HepG2 (cell line): Measurements from ENCODE around the gene LRTM2. TPM values are rescaled to one million over a fixed set of nuclear protein-coding genes. Genes with fewer than 3 reads are reported as not detected.

Experiments
- ATAC-seq: fragments of 200-7000 bp; cut with Tn5 transposase; 3 replicates; pipeline ENCODE4 v1.9.1; 2020; ENCODE audit warnings: mild to moderate bottlenecking, moderate library complexity
- BruUV-seq: library from RNA; stranded (reverse); fragments of 400-500 nt; replicated peaks from 2 replicates; lab custom pipeline; 2021; lab: Mats Ljungman, UMichigan
- CTCF ChIA-PET: fragments of 300-600 bp; formaldehyde crosslinking; extraction: SDS; loops from one replicate; lab custom pipeline; 2021; ENCODE audit warnings: low total read pairs, inconsistent platforms, low intra/inter-chr PET ratio; lab: Yijun Ruan, JAX
- POLR2A ChIA-PET: fragments of 350-600 bp; sonication (Branson Sonifier 250); formaldehyde crosslinking; loops from one replicate; lab custom pipeline; 2020; ENCODE audit warnings: antibody characterized with exemption, inconsistent platforms; lab: Yijun Ruan, JAX
- DNase-seq: peaks from one replicate; pipeline ENCODE4 v3.0.0-alpha.2; 2015; ENCODE audit warnings: low spot score
- FAIRE-seq: peaks from 3 replicates; lab custom pipeline; 2011; peaks lifted over from hg19 to GRCh38; lab: Jason Lieb, UNC
- H2AFZ ChIP-seq: one replicate; pipeline ENCODE4 v1.6.1; 2011; ENCODE audit warnings: low read length, inconsistent platforms
- H3K27ac ChIP-seq: fragments of 300-600 bp; 3 replicates; pipeline ENCODE4 v1.8.0; 2011; ENCODE audit warnings: mixed run types, mild to moderate bottlenecking, mixed read lengths, low read length, inconsistent platforms; ENCODE audit not compliant: insufficient read depth; ENCODE audit errors: extremely low read length
- H3K27me3 ChIP-seq, 2 experiments: fragments of 200-600 bp in 1 of 2; 2 replicates in 1 of 2; 3 replicates in 1 of 2; pipeline versions ENCODE4 v1.6.0 to v1.8.0; 2011; ENCODE audit warnings: low read length in 2 of 2, mild to moderate bottlenecking in 2 of 2, moderate library complexity in 2 of 2, inconsistent platforms in 1 of 2; ENCODE audit not compliant: insufficient read depth in 2 of 2, control insufficient read depth in 1 of 2
- H3K36me3 ChIP-seq, 2 experiments: fragments of 200-600 bp in 1 of 2; replicated peaks in 1 of 2; 2 replicates in 1 of 2; 3 replicates in 1 of 2; pipeline versions ENCODE4 v1.5.1 to v1.8.0; 2011; ENCODE audit warnings: low read length in 2 of 2, inconsistent platforms in 1 of 2; ENCODE audit not compliant: insufficient read depth in 2 of 2, control insufficient read depth in 1 of 2
- H3K4me1 ChIP-seq: 2 replicates; pipeline ENCODE4 v1.5.1; 2012; ENCODE audit warnings: low read length, inconsistent platforms; ENCODE audit not compliant: insufficient read depth
- H3K4me2 ChIP-seq: 2 replicates; pipeline ENCODE4 v1.6.0; 2011; ENCODE audit warnings: low read depth, low read length, inconsistent platforms
- H3K4me3 ChIP-seq, 3 experiments: fragments of 200-600 bp in 1 of 3; sonication (generic), shearing (Covaris generic) in 1 of 3; replicated peaks in 1 of 3; 2 replicates each; pipeline ENCODE4 v1.5.1; 2011 to 2016; ENCODE audit warnings: low read length in 3 of 3, inconsistent platforms in 2 of 3, low read depth in 2 of 3, mild to moderate bottlenecking in 2 of 3, control low read depth in 1 of 3, mixed read lengths in 1 of 3; ENCODE audit not compliant: insufficient read depth in 1 of 3
- H3K79me2 ChIP-seq: one replicate; pipeline ENCODE4 v1.6.1; 2011; ENCODE audit warnings: low read length, inconsistent platforms; ENCODE audit not compliant: insufficient read depth
- H3K9ac ChIP-seq: 2 replicates; pipeline ENCODE4 v1.6.0; 2011; ENCODE audit warnings: mild to moderate bottlenecking, low read depth, low read length, inconsistent platforms; ENCODE audit not compliant: insufficient read depth
- H3K9me3 ChIP-seq: 2 replicates; pipeline ENCODE4 v1.5.1; 2012; ENCODE audit warnings: mild to moderate bottlenecking, low read length
- H4K20me1 ChIP-seq: 2 replicates; pipeline ENCODE4 v1.6.0; 2011; ENCODE audit warnings: inconsistent platforms, mild to moderate bottlenecking, low read length, moderate library complexity; ENCODE audit not compliant: insufficient read depth
- MXD3 ChIP-seq: IDR thresholded peaks from 2 replicates; pipeline ENCODE4 v1.6.1; 2016; ENCODE audit warnings: mild to moderate bottlenecking, missing biosample characterization, missing genetic modification reagents
- NCOA1 ChIP-seq: sonication (generic); formaldehyde crosslinking; IDR thresholded peaks from 2 replicates; pipeline ENCODE4 v1.9.0; 2021; ENCODE audit warnings: missing genetic modification reagents
- TBX3 ChIP-seq: fragments of 450-650 bp; IDR thresholded peaks from 2 replicates; pipeline ENCODE4 v1.6.1; 2017; ENCODE audit warnings: antibody characterized with exemption, mild to moderate bottlenecking, inconsistent platforms, borderline replicate concordance
- TOE1 ChIP-seq: sonication (generic); formaldehyde crosslinking; IDR thresholded peaks from 2 replicates; pipeline ENCODE4 v1.4.0; 2020; ENCODE audit warnings: mild to moderate bottlenecking, missing genetic modification reagents
- ZNF296 ChIP-seq: sonication (generic); formaldehyde crosslinking; conservative IDR thresholded peaks from 2 replicates; pipeline ENCODE4 v1.5.0; 2020; ENCODE audit warnings: mild to moderate bottlenecking, missing genetic modification reagents
- ZNF318 ChIP-seq: sonication (generic); formaldehyde crosslinking; IDR thresholded peaks from 2 replicates; pipeline ENCODE4 v1.4.0; 2020; ENCODE audit warnings: mild to moderate bottlenecking, missing genetic modification reagents
- ZNF329 ChIP-seq: sonication (generic); formaldehyde crosslinking; IDR thresholded peaks from 2 replicates; pipeline ENCODE4 v1.9.0; 2021; ENCODE audit warnings: low read depth, mild to moderate bottlenecking, missing genetic modification reagents
- ZNF878 ChIP-seq: sonication (generic); formaldehyde crosslinking; IDR thresholded peaks from 2 replicates; pipeline ENCODE4 v1.8.1; 2023; ENCODE audit warnings: mild to moderate bottlenecking, missing genetic modification reagents, moderate library complexity
- WGBS: methylation state at CpG from one replicate; pipeline ENCODE4 v1.1.6; 2017; ENCODE audit warnings: low lambda C conversion rate; 5-methylcytosine and 5-hydroxymethylcytosine counted together
- in situ Hi-C: cut with HindIII; loops from 2 replicates; pipeline ENCODE4 v1.10.0; 2017; ENCODE audit warnings: low pct_unique_long_range_greater_than_20kb; ENCODE audit not compliant: extremely low pct_ligation_motif_present
- intact Hi-C: fragments of 100-400 bp; cut with micrococcal nuclease; formaldehyde crosslinking; loops from one replicate; pipeline ENCODE4 v1.10.0; 2022; ENCODE audit not compliant: unreplicated experiment
- polyA plus RNA-seq, 8 experiments: library from polyadenylated mRNA; depleted of rRNA in 3 of 8; stranded (reverse) in 7 of 8; unstranded in 1 of 8; fragments of >200 nt; fragmentation: Illumina TruSeq in 4 of 8; extraction: Trizol in 4 of 8; gene quantifications; 2 replicates each; pipeline versions ENCODE4 v1.2.1 to v1.2.3, GENCODE V29; 2011 to 2016; ENCODE audit warnings: low read depth in 4 of 8, missing spikeins in 1 of 8, mixed read lengths in 1 of 8; ENCODE audit not compliant: insufficient read depth in 1 of 8
- total RNA-seq, 5 experiments: library from RNA; depleted of rRNA; stranded (reverse); fragments of >200 nt; fragmentation: Illumina TruSeq; extraction: Trizol; gene quantifications; 2 replicates each; pipeline ENCODE4 v1.2.3, GENCODE V29; 2016; ENCODE audit warnings: low read depth in 1 of 5
- TF ChIP-seq, protein P1 (sequence below): sonication (generic); formaldehyde crosslinking; IDR thresholded peaks from 2 replicates; pipeline ENCODE4 v1.4.0; 2020; ENCODE audit warnings: missing genetic modification reagents, mild to moderate bottlenecking, borderline replicate concordance

The LRTM2 gene
- total and polyA plus RNA-seq, 2 of the 13 experiments (the other 11 are each of a cell fraction or from before 2014, with no cell fraction given), result 0.09 TPM; not detected in 1

DNA sequence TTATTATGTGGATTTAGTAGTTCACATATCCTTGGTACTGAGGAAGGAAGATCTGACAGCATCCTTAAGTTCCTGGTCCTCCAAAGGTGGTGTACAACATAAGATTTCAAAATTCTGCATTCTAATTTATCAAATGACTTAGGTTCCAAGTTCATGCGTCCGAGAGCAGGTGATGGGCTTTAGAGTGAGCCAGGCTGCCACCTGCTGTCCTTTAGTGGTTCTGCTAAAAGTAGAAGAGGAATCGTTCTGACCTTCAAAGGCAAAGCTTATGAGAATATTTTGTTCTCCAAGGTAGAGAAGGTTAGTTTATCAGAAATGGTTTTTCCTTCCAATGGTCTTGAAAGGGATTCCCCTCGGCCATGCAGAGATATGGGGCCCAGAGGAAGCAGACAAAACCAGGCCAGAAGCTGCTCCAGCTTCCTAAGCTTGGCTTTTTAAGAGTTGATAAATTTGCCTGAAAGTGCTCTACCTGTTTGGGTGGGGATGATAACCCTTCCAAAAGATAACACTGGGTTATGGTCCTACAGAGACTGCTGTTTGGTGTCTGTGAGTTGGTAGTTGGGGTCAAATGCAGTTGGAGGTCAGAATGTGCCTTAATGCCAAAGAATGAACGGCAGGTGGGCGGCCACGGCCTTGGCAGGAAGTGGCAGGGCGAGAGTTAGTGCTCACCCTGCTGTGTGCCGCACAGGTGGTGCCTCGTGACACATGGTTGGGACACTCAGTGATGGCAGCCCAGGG, 29.1 kb upstream of the LRTM2 start:
- H3K9ac ChIP-seq, result no peak overlapping the region
- FAIRE-seq (peak; percentile 96), DNase-seq (peak; percentile 63), ATAC-seq (peak; percentile 33)
- CTCF ChIA-PET, result interaction anchor here (0.7 to 3.2 kb wide), 6 partner anchors 81 to 157 kb away, joined by 3 to 47 read pairs (median 6); no protein-coding TSS in a partner anchor
- H3K4me1 ChIP-seq, result peaks cover 19% of the 10 kb centered on the region; the same call in 1 of the 2 replicates
- no peak overlapping the region for H3K4me2 ChIP-seq
- no peaks in the 10 kb centered on the region for H3K9me3 ChIP-seq
- 50% methylated on average over 7 of the region's 10 CpGs for WGBS
- H3K79me2 ChIP-seq, result no peaks in the 10 kb centered on the region
- no peaks in the 10 kb centered on the region for H4K20me1 ChIP-seq
- no peak overlapping the region for H3K27ac ChIP-seq
- intact Hi-C loops (loop anchor here (1.0 to 5.0 kb wide), 4 partner anchors 80 to 157 kb away; partner anchors contain the start of gene ADIPOR2), in situ Hi-C loops (loop anchor here (5.0 kb wide), 2 partner anchors 139 to 146 kb away; no protein-coding TSS in a partner anchor)
- no peak overlapping the region for H2AFZ ChIP-seq
- no peaks in the 10 kb centered on the region for H3K27me3 ChIP-seq
- H3K36me3 ChIP-seq, result peaks cover 1 to 24% of the 10 kb centered on the region in 2 experiments
- POLR2A ChIA-PET, result interaction anchor here (0.9 to 1.6 kb wide), 2 partner anchors 100 to 138 kb away, joined by 3 to 14 read pairs; partner anchors contain the start of gene ADIPOR2
- no peak overlapping the region for H3K4me3 ChIP-seq
- no TSS peak for BruUV-seq
- TF ChIP-seq ZNF878 (CRISPR knock-in tag) (no peak), TOE1 (no peak), NCOA1 (CRISPR knock-in tag) (no peak), ZNF296 (CRISPR knock-in tag) (no peak), ZNF318 (no peak), ZNF329 (CRISPR knock-in tag) (no peak), MXD3 (CRISPR knock-in tag) (no peak), TBX3 (no peak)
- TF ChIP-seq, protein P1, sequence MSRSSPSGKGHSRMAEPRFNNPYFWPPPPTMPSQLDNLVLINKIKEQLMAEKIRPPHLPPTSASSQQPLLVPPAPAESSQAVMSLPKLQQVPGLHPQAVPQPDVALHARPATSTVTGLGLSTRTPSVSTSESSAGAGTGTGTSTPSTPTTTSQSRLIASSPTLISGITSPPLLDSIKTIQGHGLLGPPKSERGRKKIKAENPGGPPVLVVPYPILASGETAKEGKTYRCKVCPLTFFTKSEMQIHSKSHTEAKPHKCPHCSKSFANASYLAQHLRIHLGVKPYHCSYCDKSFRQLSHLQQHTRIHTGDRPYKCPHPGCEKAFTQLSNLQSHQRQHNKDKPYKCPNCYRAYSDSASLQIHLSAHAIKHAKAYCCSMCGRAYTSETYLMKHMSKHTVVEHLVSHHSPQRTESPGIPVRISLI (CRISPR knock-in tag), result peak; percentile 18; the same call in 1 of the 2 replicates
